Camera-type eye (tissue), 1 donor: ENCODE results near the gene XKR7. TPM values are rescaled to one million over a fixed set of nuclear protein-coding genes. Genes with fewer than 3 reads are reported as not detected.

ENCODE experiments used
- total RNA-seq: library from RNA; depleted of rRNA; stranded (reverse); fragments of >200 nt; gene quantifications from one replicate; pipeline ENCODE4 v1.2.3, GENCODE V29; 2014

The XKR7 gene, protein sequence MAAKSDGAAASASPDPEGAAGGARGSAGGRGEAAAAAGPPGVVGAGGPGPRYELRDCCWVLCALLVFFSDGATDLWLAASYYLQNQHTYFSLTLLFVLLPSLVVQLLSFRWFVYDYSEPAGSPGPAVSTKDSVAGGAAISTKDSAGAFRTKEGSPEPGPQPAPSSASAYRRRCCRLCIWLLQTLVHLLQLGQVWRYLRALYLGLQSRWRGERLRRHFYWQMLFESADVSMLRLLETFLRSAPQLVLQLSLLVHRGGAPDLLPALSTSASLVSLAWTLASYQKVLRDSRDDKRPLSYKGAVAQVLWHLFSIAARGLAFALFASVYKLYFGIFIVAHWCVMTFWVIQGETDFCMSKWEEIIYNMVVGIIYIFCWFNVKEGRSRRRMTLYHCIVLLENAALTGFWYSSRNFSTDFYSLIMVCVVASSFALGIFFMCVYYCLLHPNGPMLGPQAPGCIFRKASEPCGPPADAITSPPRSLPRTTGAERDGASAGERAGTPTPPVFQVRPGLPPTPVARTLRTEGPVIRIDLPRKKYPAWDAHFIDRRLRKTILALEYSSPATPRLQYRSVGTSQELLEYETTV
- 8.2 TPM for total RNA-seq

DNA sequence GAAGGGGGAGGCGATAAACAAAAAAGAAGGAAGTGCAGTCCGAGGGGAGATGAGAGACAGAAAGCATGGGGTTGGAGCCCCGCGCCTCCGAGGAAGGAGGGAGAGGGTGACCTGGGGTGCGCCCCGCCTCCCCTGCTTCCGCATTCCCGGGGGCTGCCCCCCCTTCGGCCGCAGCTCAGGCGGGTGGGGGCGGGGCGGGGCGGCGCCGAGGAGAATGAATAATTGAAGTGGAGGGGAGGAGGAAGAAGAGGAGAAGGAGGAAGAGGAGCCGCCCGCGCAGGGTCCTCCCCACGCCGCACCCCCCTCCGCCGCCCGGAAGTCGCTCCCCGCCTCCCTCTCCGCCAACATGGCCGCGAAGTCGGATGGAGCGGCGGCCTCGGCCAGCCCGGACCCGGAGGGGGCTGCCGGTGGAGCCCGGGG, at the start of gene XKR7:
Gene XKR7, plus strand, starts transcription at position 322 of the 420 bp plus-strand sequence. Its CDS starts 25 bp downstream, at position 347.

GRCh38 chr20:31951530-31952453, 16.2 kb upstream of the XKR7 start, which contains the start of gene PDRG1:
TSS of gene PDRG1 (minus strand) at chr20:31952046. CDS start at chr20:31951961, 85 bp downstream.

DNA sequence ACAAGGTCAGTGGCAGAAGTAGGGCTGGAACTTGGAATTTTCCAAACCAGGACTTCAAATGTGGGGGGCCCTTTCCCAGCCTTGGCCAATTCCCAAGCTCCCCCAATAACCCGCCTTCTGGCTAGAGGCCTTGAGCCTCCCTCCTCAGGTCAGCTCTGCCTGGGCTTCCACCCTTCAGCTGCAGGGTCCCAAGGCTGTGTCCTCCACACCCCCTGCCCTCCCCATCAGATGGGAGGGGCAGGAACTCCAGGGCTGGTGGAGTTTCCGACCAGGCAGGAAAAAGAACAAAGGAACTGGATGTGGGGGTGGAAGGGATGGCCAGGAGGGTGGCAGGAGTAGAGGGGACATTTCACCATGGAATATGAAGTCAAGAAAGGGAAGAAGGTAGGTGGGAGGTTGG, 42.1 kb downstream of the XKR7 start, which contains the start of gene CCM2L:
Gene CCM2L, plus strand, starts transcription at position 338 of the 400 bp plus-strand sequence. Its CDS starts 17 bp downstream, at position 355.

DNA sequence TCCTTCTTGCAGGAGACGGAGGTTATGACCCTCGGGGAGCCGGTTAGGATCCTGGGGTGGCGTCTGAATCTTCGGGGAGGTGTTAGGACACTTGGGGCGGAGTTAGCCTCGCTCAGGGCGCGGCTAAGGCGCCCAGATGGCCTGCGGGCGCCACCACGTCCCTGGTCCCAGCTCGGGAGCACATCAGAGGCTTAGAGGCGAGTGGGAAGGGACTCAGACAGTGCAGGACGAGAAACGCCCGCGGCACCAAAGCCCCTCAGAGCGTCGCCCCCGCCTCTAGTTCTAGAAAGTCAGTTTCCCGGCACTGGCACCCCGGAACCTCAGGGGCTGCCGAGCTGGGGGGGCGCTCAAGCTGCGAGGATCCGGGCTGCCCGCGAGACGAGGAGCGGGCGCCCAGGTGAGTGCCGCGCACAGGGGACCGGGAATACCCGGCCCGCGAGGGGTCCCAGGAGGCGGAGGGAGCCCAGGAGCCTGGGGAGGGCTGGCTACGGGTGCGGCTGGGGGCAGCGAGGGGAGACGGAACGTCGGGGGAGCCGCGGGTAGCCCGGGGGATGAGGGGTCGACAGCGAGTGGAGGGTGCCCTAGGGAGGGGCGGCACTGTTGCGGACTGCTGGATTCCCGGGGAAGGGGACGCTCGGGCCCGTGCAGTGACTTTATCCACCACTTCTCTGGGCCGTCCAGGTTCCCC, 84.3 kb downstream of the XKR7 start, which contains the start of gene HCK:
Gene HCK, plus strand, starts transcription at position 153 of the 688 bp plus-strand sequence.

Other genes starting within 250 kb of the XKR7 start
- gene BCL2L1, start 245.3 kb upstream of the XKR7 start, total RNA-seq, result 133 TPM
- 20.2 TPM for gene TPX2, start 228.9 kb upstream of the XKR7 start, total RNA-seq
- 2.5 TPM for gene MYLK2, start 148.8 kb upstream of the XKR7 start, total RNA-seq
- gene FOXS1, start 122.5 kb upstream of the XKR7 start, total RNA-seq, result 2.3 TPM
- 9.0 TPM for gene DUSP15, start 97.6 kb upstream of the XKR7 start, total RNA-seq
- gene TTLL9, start 97.5 kb upstream of the XKR7 start, total RNA-seq, result 1.4 TPM
- gene PDRG1, start 16.1 kb upstream of the XKR7 start, total RNA-seq, result 9.5 TPM
- 4.8 TPM for gene CCM2L, start 42.3 kb downstream of the XKR7 start, total RNA-seq
- 4.9 TPM for gene HCK, start 84.1 kb downstream of the XKR7 start, total RNA-seq
- 31.2 TPM for gene TM9SF4, start 141.6 kb downstream of the XKR7 start, total RNA-seq
- 9.2 TPM for gene PLAGL2, start 239.6 kb downstream of the XKR7 start, total RNA-seq
- gene POFUT1, start 239.7 kb downstream of the XKR7 start, total RNA-seq, result 33.4 TPM